ENCODE measurements around the gene RND3.

RND3 gene

DNA sequence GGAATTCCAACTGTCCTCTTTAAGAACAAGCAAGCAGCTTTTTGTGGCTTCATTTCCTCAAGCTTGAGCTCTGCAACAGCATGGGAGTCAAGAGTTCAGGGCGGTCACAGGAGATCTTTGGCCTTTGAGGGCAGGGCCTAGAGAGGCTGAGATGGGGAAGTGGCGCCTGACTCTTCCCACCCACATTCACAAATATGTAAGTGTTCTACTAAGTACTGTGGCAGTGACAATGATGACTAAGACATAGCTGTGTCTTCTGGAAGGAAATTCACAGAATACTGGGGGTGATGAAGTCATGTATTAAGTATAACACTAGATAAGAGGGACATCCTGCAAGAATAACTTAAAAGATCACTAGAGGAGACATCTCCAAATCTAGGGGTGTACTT is 15.0 kb downstream of the RND3 start:
- Histone ChIP-seq H3K79me2 (ENCODE audit: control insufficient read depth, insufficient read depth, low read length) (peaks cover 26% of the 10 kb centered on the region), H3K27ac (ENCODE audit: low read depth, low read length) (no peak overlapping the region), H2AK5ac (ENCODE audit: low read length) (no peak overlapping the region), H3K36me3 (ENCODE audit: control insufficient read depth, insufficient read depth, low read length) (no peaks in the 10 kb centered on the region), H2BK120ac (ENCODE audit: low read depth, low read length) (no peak overlapping the region), H3K4me3 (ENCODE audit: low read length) (no peak overlapping the region), H2BK15ac (replicated peaks; ENCODE audit: low read depth) (no peak overlapping the region), H3K18ac (ENCODE audit: low read length) (no peak overlapping the region), H3K4me2 (ENCODE audit: low read length) (no peak overlapping the region), H3K56ac (ENCODE audit: low read length) (no peak overlapping the region), H4K8ac (ENCODE audit: low read depth, low read length) (no peak overlapping the region), H3K27me3 (ENCODE audit: insufficient read depth, low read length, poor library complexity) (no peaks in the 10 kb centered on the region), H3K9ac (ENCODE audit: low read length) (no peak overlapping the region), H3K23ac (ENCODE audit: low read length) (no peak overlapping the region), H3K4me1 (ENCODE audit: control insufficient read depth, low read depth, low read length) (no peaks in the 10 kb centered on the region), H4K5ac (ENCODE audit: low read length) (no peak overlapping the region), H3K79me1 (ENCODE audit: low read length) (peaks cover 4% of the 10 kb centered on the region), H3K4ac (ENCODE audit: low read depth, low read length) (no peak overlapping the region), H2BK5ac (ENCODE audit: low read length) (no peak overlapping the region)
- DNase-seq, result peak; percentile 33
- no CpG with 5 or more reads among the region's 2 CpGs for WGBS (ENCODE audit: extremely low coverage, insufficient coverage, low lambda C conversion rate)

DNA sequence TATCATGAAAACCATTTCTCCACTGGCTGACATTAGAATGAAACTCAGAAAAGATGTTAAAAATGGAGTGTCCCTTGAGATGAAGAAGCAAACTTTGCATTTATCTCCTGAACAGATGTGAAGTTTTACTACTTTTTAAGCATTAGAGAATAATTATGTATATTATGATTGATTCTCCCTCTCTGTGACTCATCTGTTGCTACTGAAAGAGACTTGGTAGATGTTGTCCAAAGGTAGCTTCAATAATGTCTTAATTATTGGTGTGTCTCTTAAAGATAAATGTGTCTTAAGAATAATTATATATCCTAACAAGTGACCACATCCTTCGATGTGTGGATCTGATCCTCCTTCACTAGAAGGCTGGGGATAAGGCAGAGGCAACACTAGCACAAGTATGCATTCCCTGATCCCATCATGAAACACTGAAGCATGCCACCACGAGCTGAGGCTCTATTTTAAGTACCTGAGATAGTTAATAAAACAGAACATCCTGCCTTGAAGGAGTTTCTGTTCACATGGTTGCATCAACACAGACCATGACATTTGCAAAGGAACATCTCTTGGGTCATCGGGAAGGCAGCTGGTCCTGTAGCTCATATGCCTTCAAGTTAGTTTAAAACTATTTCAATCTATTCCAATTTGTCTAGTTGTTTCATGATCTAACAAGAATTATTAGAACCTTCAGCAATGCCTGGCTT is 15.5 kb downstream of the RND3 start:
- no peak for DNase-seq
- H3K18ac ChIP-seq (ENCODE audit: low read length), result no peak overlapping the region
- peaks cover 21% of the 10 kb centered on the region for H3K79me2 ChIP-seq (ENCODE audit: control insufficient read depth, insufficient read depth, low read length)
- H3K27me3 ChIP-seq (ENCODE audit: insufficient read depth, low read length, poor library complexity), result no peaks in the 10 kb centered on the region
- no peak overlapping the region for H2AK5ac ChIP-seq (ENCODE audit: low read length)
- no peak overlapping the region for H4K8ac ChIP-seq (ENCODE audit: low read depth, low read length)
- no peak overlapping the region for H3K23ac ChIP-seq (ENCODE audit: low read length)
- no peaks in the 10 kb centered on the region for H3K4me1 ChIP-seq (ENCODE audit: control insufficient read depth, low read depth, low read length)
- H3K27ac ChIP-seq (ENCODE audit: low read depth, low read length), result no peak overlapping the region
- no peak overlapping the region for H3K4me3 ChIP-seq (ENCODE audit: low read length)
- H3K79me1 ChIP-seq (ENCODE audit: low read length), result peaks cover 4% of the 10 kb centered on the region
- H2BK15ac ChIP-seq (replicated peaks; ENCODE audit: low read depth), result no peak overlapping the region
- H4K5ac ChIP-seq (ENCODE audit: low read length), result no peak overlapping the region
- no peaks in the 10 kb centered on the region for H3K36me3 ChIP-seq (ENCODE audit: control insufficient read depth, insufficient read depth, low read length)
- no peak overlapping the region for H2BK5ac ChIP-seq (ENCODE audit: low read length)
- H2BK120ac ChIP-seq (ENCODE audit: low read depth, low read length), result no peak overlapping the region
- no peak overlapping the region for H3K4ac ChIP-seq (ENCODE audit: low read depth, low read length)
- WGBS (ENCODE audit: extremely low coverage, insufficient coverage, low lambda C conversion rate), result no CpG with 5 or more reads among the region's 3 CpGs
- H3K56ac ChIP-seq (ENCODE audit: low read length), result no peak overlapping the region
- H3K4me2 ChIP-seq (ENCODE audit: low read length), result no peak overlapping the region
- H3K9ac ChIP-seq (ENCODE audit: low read length), result no peak overlapping the region

GRCh38 chr2:150470435-150470834 is 17.0 kb downstream of the RND3 start:
- Histone ChIP-seq H3K27me3 (ENCODE audit: insufficient read depth, low read length, poor library complexity) (no peaks in the 10 kb centered on the region), H2BK15ac (replicated peaks; ENCODE audit: low read depth) (no peak overlapping the region), H2BK5ac (ENCODE audit: low read length) (no peak overlapping the region), H3K4me1 (ENCODE audit: control insufficient read depth, low read depth, low read length) (no peaks in the 10 kb centered on the region), H3K36me3 (ENCODE audit: control insufficient read depth, insufficient read depth, low read length) (no peaks in the 10 kb centered on the region), H2BK120ac (ENCODE audit: low read depth, low read length) (no peak overlapping the region), H3K79me2 (ENCODE audit: control insufficient read depth, insufficient read depth, low read length) (peaks cover 8% of the 10 kb centered on the region), H3K4me2 (ENCODE audit: low read length) (no peak overlapping the region), H3K27ac (ENCODE audit: low read depth, low read length) (no peak overlapping the region), H3K79me1 (ENCODE audit: low read length) (peaks cover 4% of the 10 kb centered on the region), H4K8ac (ENCODE audit: low read depth, low read length) (no peak overlapping the region), H3K23ac (ENCODE audit: low read length) (no peak overlapping the region), H3K18ac (ENCODE audit: low read length) (no peak overlapping the region), H3K9ac (ENCODE audit: low read length) (no peak overlapping the region), H3K56ac (ENCODE audit: low read length) (no peak overlapping the region), H2AK5ac (ENCODE audit: low read length) (no peak overlapping the region), H3K4me3 (ENCODE audit: low read length) (no peak overlapping the region), H4K5ac (ENCODE audit: low read length) (no peak overlapping the region), H3K4ac (ENCODE audit: low read depth, low read length) (no peak overlapping the region)
- no CpG with 5 or more reads among the region's 5 CpGs for WGBS (ENCODE audit: extremely low coverage, insufficient coverage, low lambda C conversion rate)
- peak; percentile 75 for DNase-seq

- Histone ChIP-seq H2BK5ac (ENCODE audit: low read length) (no peak overlapping the region), H2AK5ac (ENCODE audit: low read length) (no peak overlapping the region), H3K27ac (ENCODE audit: low read depth, low read length) (no peak overlapping the region), H3K79me2 (ENCODE audit: control insufficient read depth, insufficient read depth, low read length) (peaks cover 4% of the 10 kb centered on the region), H2BK120ac (ENCODE audit: low read depth, low read length) (no peak overlapping the region), H3K4me2 (ENCODE audit: low read length) (no peak overlapping the region), H3K9ac (ENCODE audit: low read length) (no peak overlapping the region), H3K27me3 (ENCODE audit: insufficient read depth, low read length, poor library complexity) (no peaks in the 10 kb centered on the region), H4K8ac (ENCODE audit: low read depth, low read length) (no peak overlapping the region), H3K23ac (ENCODE audit: low read length) (no peak overlapping the region), H4K5ac (ENCODE audit: low read length) (no peak overlapping the region), H3K56ac (ENCODE audit: low read length) (no peak overlapping the region), H3K4me3 (ENCODE audit: low read length) (no peak overlapping the region), H3K4ac (ENCODE audit: low read depth, low read length) (no peak overlapping the region), H3K36me3 (ENCODE audit: control insufficient read depth, insufficient read depth, low read length) (no peaks in the 10 kb centered on the region), H3K4me1 (ENCODE audit: control insufficient read depth, low read depth, low read length) (no peaks in the 10 kb centered on the region), H3K18ac (ENCODE audit: low read length) (no peak overlapping the region), H3K79me1 (ENCODE audit: low read length) (no peaks in the 10 kb centered on the region), H2BK15ac (replicated peaks; ENCODE audit: low read depth) (no peak overlapping the region)
- no CpG with 5 or more reads among the region's 14 CpGs for WGBS (ENCODE audit: extremely low coverage, insufficient coverage, low lambda C conversion rate)
- DNase-seq, result no peak
These were observed 17.7 kb downstream of the RND3 start for GRCh38 chr2:150469706-150470274.

GRCh38 chr2:150468350-150468960 is 19.0 kb downstream of the RND3 start:
- Histone ChIP-seq H3K4me3 (ENCODE audit: low read length) (no peak overlapping the region), H2BK120ac (ENCODE audit: low read depth, low read length) (no peak overlapping the region), H3K56ac (ENCODE audit: low read length) (no peak overlapping the region), H3K4me1 (ENCODE audit: control insufficient read depth, low read depth, low read length) (no peaks in the 10 kb centered on the region), H3K18ac (ENCODE audit: low read length) (no peak overlapping the region), H4K8ac (ENCODE audit: low read depth, low read length) (no peak overlapping the region), H3K79me2 (ENCODE audit: control insufficient read depth, insufficient read depth, low read length) (no peaks in the 10 kb centered on the region), H3K4me2 (ENCODE audit: low read length) (no peak overlapping the region), H3K4ac (ENCODE audit: low read depth, low read length) (no peak overlapping the region), H2AK5ac (ENCODE audit: low read length) (no peak overlapping the region), H3K27me3 (ENCODE audit: insufficient read depth, low read length, poor library complexity) (no peaks in the 10 kb centered on the region), H3K36me3 (ENCODE audit: control insufficient read depth, insufficient read depth, low read length) (no peaks in the 10 kb centered on the region), H3K27ac (ENCODE audit: low read depth, low read length) (no peak overlapping the region), H3K23ac (ENCODE audit: low read length) (no peak overlapping the region), H4K5ac (ENCODE audit: low read length) (no peak overlapping the region), H3K79me1 (ENCODE audit: low read length) (no peaks in the 10 kb centered on the region), H2BK5ac (ENCODE audit: low read length) (no peak overlapping the region), H3K9ac (ENCODE audit: low read length) (no peak overlapping the region), H2BK15ac (replicated peaks; ENCODE audit: low read depth) (no peak overlapping the region)
- WGBS (ENCODE audit: extremely low coverage, insufficient coverage, low lambda C conversion rate), result no CpG with 5 or more reads among the region's 7 CpGs
- no peak for DNase-seq
